IMR-90 (cell line): ENCODE results near the gene PLCD1. TPM values are rescaled to one million over a fixed set of nuclear protein-coding genes. Genes with fewer than 3 reads are reported as not detected.

ENCODE experiments used
- ATAC-seq: fragments of 200-7000 bp; cut with Tn5 transposase; 2 replicates; pipeline ENCODE4 v1.9.1; 2020; ENCODE audit warnings: low read depth, mild to moderate bottlenecking, moderate library complexity
- BruUV-seq: library from RNA; stranded (reverse); fragments of 400-500 nt; replicated peaks from 2 replicates; lab custom pipeline; 2021; lab: Mats Ljungman, UMichigan
- CTCF ChIA-PET: fragments of 300-600 bp; formaldehyde crosslinking; extraction: SDS; loops from one replicate; lab custom pipeline; 2021; ENCODE audit warnings: antibody characterized with exemption; lab: Yijun Ruan, JAX
- POLR2A ChIA-PET: fragments of 300-600 bp; sonication (Branson Sonifier 250); formaldehyde crosslinking; loops from one replicate; lab custom pipeline; 2022; ENCODE audit warnings: antibody characterized with exemption; ENCODE audit not compliant: unreplicated experiment; lab: Charles Lee
- DNase-seq: peaks from one replicate; pipeline ENCODE4 v3.0.0; 2013
- H2AFZ ChIP-seq: replicated peaks from 2 replicates; pipeline ENCODE3; 2013; ENCODE audit warnings: low read length, mild to moderate bottlenecking; ENCODE audit not compliant: poor library complexity
- H2AK5ac ChIP-seq: 2 replicates; pipeline ENCODE4 v1.6.1; 2013; ENCODE audit warnings: low read depth, low read length, inconsistent platforms
- H2AK9ac ChIP-seq: replicated peaks from 2 replicates; pipeline ENCODE3; 2013; ENCODE audit warnings: mild to moderate bottlenecking, low read depth, low read length, moderate library complexity; ENCODE audit not compliant: poor library complexity
- H2BK120ac ChIP-seq: 2 replicates; pipeline ENCODE4 v1.6.1; 2013; ENCODE audit warnings: low read depth, low read length, inconsistent platforms
- H2BK15ac ChIP-seq: 3 replicates; pipeline ENCODE4 v1.6.1; 2013; ENCODE audit warnings: low read depth, low read length, inconsistent platforms
- H2BK20ac ChIP-seq: 2 replicates; pipeline ENCODE4 v1.6.1; 2013; ENCODE audit warnings: low read depth, mild to moderate bottlenecking, inconsistent platforms, low read length, moderate library complexity
- H2BK5ac ChIP-seq: 2 replicates; pipeline ENCODE4 v1.6.1; 2013; ENCODE audit warnings: mild to moderate bottlenecking, low read depth, low read length, inconsistent platforms; ENCODE audit not compliant: poor library complexity, severe bottlenecking
- H3K14ac ChIP-seq: replicated peaks from 2 replicates; pipeline ENCODE4 v1.6.1; 2013; ENCODE audit warnings: low read depth, low read length, inconsistent platforms
- H3K18ac ChIP-seq: 2 replicates; pipeline ENCODE4 v1.6.1; 2013; ENCODE audit warnings: low read depth, low read length, control low read depth
- H3K23ac ChIP-seq: 2 replicates; pipeline ENCODE4 v1.6.1; 2013; ENCODE audit warnings: low read depth, low read length, inconsistent platforms
- H3K27ac ChIP-seq: 2 replicates; pipeline ENCODE4 v1.5.1; 2013; ENCODE audit warnings: mild to moderate bottlenecking, control low read depth, low read length; ENCODE audit not compliant: insufficient read depth
- H3K27me3 ChIP-seq: 2 replicates; pipeline ENCODE4 v1.6.1; 2013; ENCODE audit warnings: low read length; ENCODE audit not compliant: control insufficient read depth, insufficient read depth
- H3K36me3 ChIP-seq: 2 replicates; pipeline ENCODE4 v1.6.1; 2013; ENCODE audit warnings: low read length, mixed read lengths; ENCODE audit not compliant: control insufficient read depth, insufficient read depth
- H3K4ac ChIP-seq: 2 replicates; pipeline ENCODE4 v1.6.1; 2013; ENCODE audit warnings: low read depth, low read length, inconsistent platforms
- H3K4me1 ChIP-seq: 2 replicates; pipeline ENCODE4 v1.6.1; 2013; ENCODE audit warnings: low read length, mixed read lengths; ENCODE audit not compliant: control insufficient read depth, insufficient read depth
- H3K4me2 ChIP-seq: 2 replicates; pipeline ENCODE4 v1.6.1; 2013; ENCODE audit warnings: low read depth, mild to moderate bottlenecking, control low read depth, low read length, moderate library complexity
- H3K4me3 ChIP-seq: 2 replicates; pipeline ENCODE4 v1.5.1; 2013; ENCODE audit warnings: low read depth, mild to moderate bottlenecking, control low read depth, low read length, moderate library complexity; ENCODE audit not compliant: insufficient read depth
- H3K56ac ChIP-seq: 2 replicates; pipeline ENCODE4 v1.6.1; 2013; ENCODE audit warnings: low read length, inconsistent platforms; ENCODE audit not compliant: insufficient read depth; ENCODE audit errors: extremely low read depth
- H3K79me1 ChIP-seq, 2 experiments: 2 replicates each; pipeline ENCODE4 v1.6.1; 2013; ENCODE audit warnings: low read length in 2 of 2, inconsistent platforms in 1 of 2, low read depth in 1 of 2
- H3K9ac ChIP-seq: 2 replicates; pipeline ENCODE4 v1.6.1; 2013; ENCODE audit warnings: low read depth, low read length, control low read depth
- H3K9me1 ChIP-seq: 2 replicates; pipeline ENCODE4 v1.6.1; 2013; ENCODE audit warnings: low read length, inconsistent platforms; ENCODE audit not compliant: insufficient read depth
- H3K9me3 ChIP-seq: 2 replicates; pipeline ENCODE4 v1.6.1; 2013; ENCODE audit warnings: low read length; ENCODE audit not compliant: control insufficient read depth, insufficient read depth
- H4K20me1 ChIP-seq: 2 replicates; pipeline ENCODE4 v1.6.1; 2013; ENCODE audit warnings: low read length, inconsistent platforms; ENCODE audit not compliant: insufficient read depth
- H4K5ac ChIP-seq: 2 replicates; pipeline ENCODE4 v1.6.1; 2013; ENCODE audit warnings: mild to moderate bottlenecking, low read depth, low read length, control low read depth
- H4K8ac ChIP-seq, 2 experiments: 2 replicates each; pipeline ENCODE4 v1.6.1; 2013; ENCODE audit warnings: low read depth in 2 of 2, low read length in 2 of 2, control low read depth in 1 of 2, inconsistent platforms in 1 of 2
- H4K91ac ChIP-seq: 2 replicates; pipeline ENCODE4 v1.6.1; 2013; ENCODE audit warnings: low read depth, low read length, inconsistent platforms; ENCODE audit not compliant: insufficient read depth
- POLR2A ChIP-seq: IDR thresholded peaks from 2 replicates; pipeline ENCODE4 v1.6.1; 2012; ENCODE audit warnings: mild to moderate bottlenecking, low read depth, low read length
- RFX5 ChIP-seq: IDR thresholded peaks from 2 replicates; pipeline ENCODE4 v1.8.0; 2012; ENCODE audit warnings: low read depth, mild to moderate bottlenecking, low read length, moderate library complexity
- WGBS, 2 experiments: methylation state at CpG; one replicate each; pipeline versions ENCODE4 v1.1.5 to v1.1.7; 2013; ENCODE audit warnings: missing lambda C conversion rate in 2 of 2; ENCODE audit not compliant: insufficient read length in 1 of 2; ENCODE audit errors: extremely low coverage in 2 of 2; 5-methylcytosine and 5-hydroxymethylcytosine counted together
- dilution Hi-C: fragments of 300-500 bp; cut with HindIII; formaldehyde crosslinking; loops from one replicate; pipeline ENCODE4 v1.14.3; 2018; ENCODE audit warnings: low sequenced_read_pairs; ENCODE audit not compliant: unreplicated experiment
- in situ Hi-C: fragments of 300-500 bp; cut with MboI; formaldehyde crosslinking; loops from 3 replicates; pipeline ENCODE4 v1.14.3; 2019; ENCODE audit warnings: low sequenced_read_pairs, inconsistent platforms, mixed read lengths
- intact Hi-C: fragments of 100-400 bp; cut with micrococcal nuclease; formaldehyde crosslinking; loops from 2 replicates; pipeline ENCODE4 v1.10.0; 2022
- polyA plus RNA-seq, 3 experiments: library from polyadenylated mRNA; depleted of rRNA; stranded (reverse); fragments of >200 nt; gene quantifications; 2 replicates each; pipeline ENCODE4 v1.2.3, GENCODE V29; 2012; ENCODE audit warnings: low replicate concordance in 1 of 3
- total RNA-seq: library from RNA; depleted of rRNA; stranded (reverse); fragments of >200 nt; gene quantifications from 2 replicates; pipeline ENCODE4 v1.2.3, GENCODE V29; 2012

The PLCD1 gene
- total and polyA plus RNA-seq, 2 of the 4 experiments (the other 2 are of a cell fraction): 14.9 to 16.3 TPM

- H2BK20ac ChIP-seq: no peak overlapping the region
- H3K4me3 ChIP-seq: no peak overlapping the region
- peaks cover 14% of the 10 kb centered on the region for H3K9me1 ChIP-seq
- no peak overlapping the region for H3K9ac ChIP-seq
- H3K79me1 ChIP-seq: peaks cover 3 to 26% of the 10 kb centered on the region in 2 experiments; a peak in 3 of 4 replicates
- H3K4me1 ChIP-seq: peaks cover 11% of the 10 kb centered on the region
- no peak overlapping the region for H4K8ac ChIP-seq
- no CpG with 5 or more reads among the region's 4 CpGs for WGBS, 2 experiments
- H4K91ac ChIP-seq: no peak overlapping the region
- H3K27ac ChIP-seq: no peak overlapping the region
- no peak overlapping the region for H2BK5ac ChIP-seq
- H3K4me2 ChIP-seq: no peak overlapping the region
- no peaks in the 10 kb centered on the region for H3K27me3 ChIP-seq
- H3K56ac ChIP-seq: no peak overlapping the region
- intact Hi-C loops: no loop called here
- ATAC-seq: no peak
- H3K9me3 ChIP-seq: no peaks in the 10 kb centered on the region
- H4K20me1 ChIP-seq: no peaks in the 10 kb centered on the region; the same call in none of the 2 replicates
- dilution Hi-C loops: no loop called here
- H2BK15ac ChIP-seq: no peak overlapping the region
- no peak overlapping the region for H3K14ac ChIP-seq
- BruUV-seq: no TSS peak
- H2AFZ ChIP-seq: no peak overlapping the region
- no peak overlapping the region for H2BK120ac ChIP-seq
- H3K18ac ChIP-seq: no peak overlapping the region
- in situ Hi-C loops: no loop called here
- ChIA-PET CTCF (no interaction called here), POLR2A (no interaction called here)
- no peak overlapping the region for H3K4ac ChIP-seq
- H3K36me3 ChIP-seq: no peaks in the 10 kb centered on the region
- no peak for TF ChIP-seq RFX5
- no peak for TF ChIP-seq POLR2A
- no peak overlapping the region for H3K23ac ChIP-seq
- DNase-seq: no peak
- no peak overlapping the region for H4K5ac ChIP-seq
- H2AK5ac ChIP-seq: no peak overlapping the region
- H2AK9ac ChIP-seq: no peak overlapping the region
Observed at GRCh38 chr3:38026856-38027255, 2.6 kb downstream of the PLCD1 start.
